Caco-2 (cell line): ENCODE data around the gene PNLIPRP1. TPM values are rescaled to one million over a fixed set of nuclear protein-coding genes. Genes with fewer than 3 reads are reported as not detected.

Experiments
- BruUV-seq: library from RNA; stranded (reverse); fragments of 400-500 nt; replicated peaks from 2 replicates; lab custom pipeline; 2021; lab: Mats Ljungman, UMichigan
- CTCF ChIA-PET: fragments of 300-600 bp; sonication (Branson Sonifier 250); formaldehyde crosslinking; loops from one replicate; lab custom pipeline; 2022; ENCODE audit warnings: antibody characterized with exemption; lab: Charles Lee
- POLR2A ChIA-PET: fragments of 300-600 bp; sonication (Branson Sonifier 250); formaldehyde crosslinking; loops from one replicate; lab custom pipeline; 2022; ENCODE audit warnings: antibody characterized with exemption; lab: Charles Lee
- DNase-seq, 2 experiments: peaks; one replicate each; pipeline versions ENCODE4 v3.0.0 to v3.0.0-alpha.2; 2020 to 2022
- H3K27me3 ChIP-seq: replicated peaks from 2 replicates; pipeline ENCODE4 v1.6.0; 2011; ENCODE audit warnings: low read length; ENCODE audit not compliant: control insufficient read depth, insufficient read depth
- H3K36me3 ChIP-seq: 2 replicates; pipeline ENCODE4 v1.5.1; 2011; ENCODE audit warnings: low read length; ENCODE audit not compliant: control insufficient read depth, insufficient read depth
- H3K4me1 ChIP-seq: fragments of 250-450 bp; sonication (Bioruptor Pico); 2 replicates; pipeline ENCODE4 v1.5.1; 2020; ENCODE audit warnings: mild to moderate bottlenecking
- H3K4me3 ChIP-seq: 2 replicates; pipeline ENCODE4 v1.5.1; 2011; ENCODE audit warnings: low read depth, mild to moderate bottlenecking, control low read depth, low read length
- H3K9me3 ChIP-seq: fragments of 250-450 bp; sonication (Bioruptor Pico); 2 replicates; pipeline ENCODE4 v1.5.1; 2020; ENCODE audit warnings: mild to moderate bottlenecking, moderate library complexity
- H3K27ac Mint-ChIP-seq: one replicate; pipeline ENCODE4 v1.8.0; 2022; ENCODE audit warnings: mixed read lengths; ENCODE audit not compliant: unreplicated experiment
- H3K27me3 Mint-ChIP-seq: one replicate; pipeline ENCODE4 v1.8.0; 2022; ENCODE audit warnings: mixed read lengths; ENCODE audit not compliant: insufficient read depth, unreplicated experiment
- H3K36me3 Mint-ChIP-seq: one replicate; pipeline ENCODE4 v1.8.0; 2022; ENCODE audit warnings: mild to moderate bottlenecking, mixed read lengths; ENCODE audit not compliant: insufficient read depth, unreplicated experiment
- H3K4me1 Mint-ChIP-seq: one replicate; pipeline ENCODE4 v1.8.0; 2022; ENCODE audit warnings: low read depth, mixed read lengths; ENCODE audit not compliant: unreplicated experiment
- H3K4me3 Mint-ChIP-seq: one replicate; pipeline ENCODE4 v1.8.0; 2022; ENCODE audit warnings: mild to moderate bottlenecking, moderate library complexity, mixed read lengths; ENCODE audit not compliant: unreplicated experiment
- H3K9me3 Mint-ChIP-seq: one replicate; pipeline ENCODE4 v1.8.0; 2022; ENCODE audit warnings: mixed read lengths; ENCODE audit not compliant: unreplicated experiment
- CTCF ChIP-seq, 2 experiments: fragments of 200-600 bp in 1 of 2; IDR thresholded peaks; 1 replicate in 1 of 2; 2 replicates in 1 of 2; pipeline versions ENCODE4 v1.5.1 to v1.8.0; 2011 to 2022; ENCODE audit warnings: antibody characterized with exemption in 1 of 2, control low read depth in 1 of 2, inconsistent platforms in 1 of 2, low read depth in 1 of 2, low read length in 1 of 2, mild to moderate bottlenecking in 1 of 2, moderate library complexity in 1 of 2; ENCODE audit not compliant: insufficient read depth in 1 of 2, severe bottlenecking in 1 of 2, unreplicated experiment in 1 of 2
- intact Hi-C: fragments of 100-400 bp; cut with micrococcal nuclease; formaldehyde crosslinking; loops from one replicate; pipeline ENCODE4 v1.10.0; 2022; ENCODE audit not compliant: unreplicated experiment
- total RNA-seq: library from RNA; stranded (reverse); gene quantifications from 2 replicates; pipeline ENCODE4 v1.2.3, GENCODE V29; 2022

The PNLIPRP1 gene
- total RNA-seq, 1 experiment from 2014 or later, result not detected

- no peak for DNase-seq
- POLR2A ChIA-PET, result no interaction called here
- Mint-ChIP-seq H3K27ac (no peak overlapping the region), H3K9me3 (no peaks in the 10 kb centered on the region), H3K36me3 (no peaks in the 10 kb centered on the region), H3K27me3 (peaks cover 3% of the 10 kb centered on the region), H3K4me3 (no peak overlapping the region), H3K4me1 (no peaks in the 10 kb centered on the region)
- BruUV-seq, result no TSS peak
- CTCF ChIA-PET, result no interaction called here
- Histone ChIP-seq H3K9me3 (no peaks in the 10 kb centered on the region), H3K27me3 (no peaks in the 10 kb centered on the region), H3K4me1 (no peaks in the 10 kb centered on the region), H3K36me3 (no peaks in the 10 kb centered on the region), H3K4me3 (no peak overlapping the region)
- no peak for TF ChIP-seq CTCF (IDR thresholded peaks at IDR 0.05; ENCODE audit: insufficient read depth in 1 of 2, low read depth in 1 of 2, low read length in 1 of 2, severe bottlenecking in 1 of 2, unreplicated experiment in 1 of 2)
- intact Hi-C loops, result no loop called here
Measured at GRCh38 chr10:116633216-116633600, 42.4 kb downstream of the PNLIPRP1 start.

GRCh38 chr10:116634126-116634975, 43.6 kb downstream of the PNLIPRP1 start:
- intact Hi-C loops, result no loop called here
- Histone ChIP-seq H3K36me3 (no peaks in the 10 kb centered on the region), H3K4me1 (no peaks in the 10 kb centered on the region), H3K27me3 (no peaks in the 10 kb centered on the region), H3K9me3 (no peaks in the 10 kb centered on the region), H3K4me3 (no peak overlapping the region)
- no peak for TF ChIP-seq CTCF (IDR thresholded peaks at IDR 0.05; ENCODE audit: insufficient read depth in 1 of 2, low read depth in 1 of 2, low read length in 1 of 2, severe bottlenecking in 1 of 2, unreplicated experiment in 1 of 2)
- Mint-ChIP-seq H3K9me3 (no peaks in the 10 kb centered on the region), H3K4me3 (no peak overlapping the region), H3K4me1 (no peaks in the 10 kb centered on the region), H3K27ac (no peak overlapping the region), H3K36me3 (no peaks in the 10 kb centered on the region), H3K27me3 (peaks cover 3% of the 10 kb centered on the region)
- BruUV-seq, result no TSS peak
- CTCF ChIA-PET, result no interaction called here
- DNase-seq, result no peak
- POLR2A ChIA-PET, result interaction anchor here (0.8 kb wide), 1 partner anchor 241 kb away, joined by 5 read pairs; no protein-coding TSS in a partner anchor

- Mint-ChIP-seq H3K9me3 (peaks cover 7% of the 10 kb centered on the region), H3K27me3 (peaks cover 3% of the 10 kb centered on the region), H3K36me3 (no peaks in the 10 kb centered on the region), H3K4me3 (no peak overlapping the region), H3K4me1 (no peaks in the 10 kb centered on the region), H3K27ac (no peak overlapping the region)
- ChIA-PET CTCF (no interaction called here), POLR2A (no interaction called here)
- Histone ChIP-seq H3K9me3 (no peaks in the 10 kb centered on the region; the same call in 1 of the 2 replicates), H3K36me3 (no peaks in the 10 kb centered on the region), H3K4me3 (no peak overlapping the region), H3K27me3 (no peaks in the 10 kb centered on the region), H3K4me1 (no peaks in the 10 kb centered on the region)
- no peak for TF ChIP-seq CTCF (IDR thresholded peaks at IDR 0.05; ENCODE audit: insufficient read depth in 1 of 2, low read depth in 1 of 2, low read length in 1 of 2, severe bottlenecking in 1 of 2, unreplicated experiment in 1 of 2)
- intact Hi-C loops, result no loop called here
- DNase-seq, result no peak
- BruUV-seq, result no TSS peak
Measured at GRCh38 chr10:116636385-116636784, 45.6 kb downstream of the PNLIPRP1 start.
